GM21737 (cell line): ENCODE results near the gene TMEM247.

Source experiments
- ATAC-seq: cut with Tn5 transposase; IDR thresholded peaks from one replicate; pipeline ENCODE4 v1.9.1; 2021; ENCODE audit warnings: mild to moderate bottlenecking, moderate library complexity; ENCODE audit not compliant: unreplicated experiment

TMEM247 gene

GRCh38 chr2:46488389-46488788 is 9.0 kb downstream of the TMEM247 start:
- no peak for ATAC-seq

DNA sequence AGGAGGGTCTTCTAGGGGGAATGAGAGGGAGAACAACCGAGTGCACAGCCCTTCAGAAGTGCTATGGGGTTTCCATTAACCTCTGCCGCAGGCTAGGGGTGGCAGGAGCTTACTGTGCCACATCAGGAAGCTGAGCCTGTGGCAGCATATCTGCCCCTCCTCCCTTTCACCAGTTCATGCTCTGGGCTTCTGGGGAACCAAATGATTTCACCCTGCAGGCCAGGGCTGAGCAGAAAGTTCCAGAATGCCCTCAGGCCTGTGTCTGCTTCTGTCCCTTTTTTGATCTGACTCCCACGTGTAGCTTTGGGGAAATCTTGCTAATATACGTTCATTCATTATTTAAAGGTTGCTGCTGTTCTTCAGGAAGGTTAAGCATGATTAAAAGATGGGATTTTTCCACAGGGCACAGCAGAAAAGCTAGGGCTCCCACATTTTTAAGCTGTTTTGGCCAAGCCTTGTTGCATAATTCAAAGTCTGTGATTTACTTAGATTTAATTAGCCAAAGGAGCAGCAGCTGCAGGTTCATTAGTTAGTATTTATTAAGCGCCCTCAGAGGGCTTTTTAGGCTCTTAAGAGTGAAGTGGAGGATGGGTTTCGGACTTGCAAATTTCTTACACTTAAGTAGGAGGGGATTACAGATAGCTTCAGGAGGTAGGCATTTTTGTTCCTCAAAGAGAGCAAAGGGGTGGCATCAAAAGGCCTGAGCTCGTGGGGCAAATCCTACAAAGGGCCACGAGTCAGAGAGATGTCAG is 10.2 kb downstream of the TMEM247 start:
- ATAC-seq = no peak

- peak; percentile 56 for ATAC-seq
Measured at GRCh38 chr2:46490521-46491141, 11.3 kb downstream of the TMEM247 start.

DNA sequence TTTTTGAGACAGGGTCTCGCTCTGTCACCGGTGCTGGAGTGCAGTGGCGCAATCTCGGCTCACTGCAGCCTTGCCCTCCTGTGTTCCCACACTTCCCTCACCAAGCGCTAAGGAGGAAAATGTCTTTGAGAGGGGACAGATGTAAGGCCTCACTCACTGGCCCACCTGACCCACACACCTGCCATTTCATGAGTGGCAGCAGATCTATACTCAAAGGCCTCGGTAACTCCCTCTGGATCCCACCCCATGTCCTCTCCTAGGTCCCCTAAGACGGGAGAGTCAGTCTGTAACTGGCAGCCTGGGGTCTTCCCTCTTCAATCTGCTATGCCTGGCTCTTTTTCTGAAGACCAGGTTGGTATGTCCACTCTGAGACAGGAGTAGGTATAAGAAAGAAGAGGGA is 12.9 kb downstream of the TMEM247 start:
- no peak for ATAC-seq

- ATAC-seq = peak; percentile 66
Measured at GRCh38 chr2:46493241-46493970, 14.0 kb downstream of the TMEM247 start.

- no peak for ATAC-seq
Measured at GRCh38 chr2:46493971-46494250, 14.5 kb downstream of the TMEM247 start.

DNA sequence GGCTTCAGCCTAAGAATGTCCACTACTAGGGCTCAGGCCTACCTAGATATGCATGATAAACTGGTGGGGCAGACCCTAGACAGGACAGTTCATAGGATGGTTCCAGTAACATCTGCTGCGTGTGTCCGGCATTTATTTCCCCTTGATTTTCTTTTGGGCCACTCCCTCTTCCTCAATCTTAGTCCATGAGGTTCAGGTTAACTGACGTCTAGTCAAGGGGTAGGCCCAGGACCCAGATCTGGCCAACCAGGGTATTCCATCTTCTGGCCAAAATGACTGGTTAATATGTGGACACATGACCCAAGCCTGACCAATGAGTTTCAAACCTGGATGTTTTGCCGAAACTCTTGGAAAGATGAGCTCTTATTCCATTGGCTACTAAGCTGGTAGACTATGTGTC is 15.2 kb downstream of the TMEM247 start:
- no peak for ATAC-seq

DNA sequence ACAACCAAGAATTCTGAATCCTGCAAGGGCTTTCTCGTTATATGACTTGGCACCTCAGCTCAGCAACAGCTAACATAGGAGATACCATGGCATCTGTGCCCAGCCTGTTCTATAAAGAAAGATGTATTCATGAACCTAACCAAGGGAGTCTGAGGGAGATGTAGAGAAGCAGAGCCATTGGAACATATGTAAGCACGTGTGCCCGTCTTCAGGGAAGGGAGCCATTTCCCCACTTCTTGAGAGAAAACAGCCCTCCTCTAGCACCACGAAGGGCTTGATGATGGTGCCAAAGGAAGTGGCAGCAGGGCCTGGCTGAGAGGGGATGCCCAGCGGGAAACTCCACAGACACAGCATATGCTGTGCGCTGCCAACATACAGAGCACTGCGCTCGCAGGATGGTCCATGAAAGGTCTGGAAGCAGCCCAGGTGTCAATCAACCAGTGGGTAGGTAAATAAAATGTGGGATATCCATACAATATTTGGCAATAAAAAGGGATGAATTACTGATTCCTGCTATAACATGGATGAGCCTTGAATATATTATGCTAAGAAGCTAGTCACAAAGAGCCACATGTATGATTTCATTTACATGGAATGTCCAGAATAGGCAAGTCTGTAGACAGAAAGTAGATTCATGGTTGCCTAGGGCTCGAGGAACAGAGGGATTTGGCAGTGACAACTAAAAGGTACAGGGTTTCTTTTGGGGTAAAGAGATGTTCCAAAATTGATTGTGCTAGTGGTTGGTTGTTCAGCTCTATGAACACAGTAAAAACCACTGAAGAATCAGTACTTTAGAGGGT is 16.1 kb downstream of the TMEM247 start:
- no peak for ATAC-seq

GRCh38 chr2:46497766-46498165 is 18.4 kb downstream of the TMEM247 start:
- ATAC-seq = no peak

DNA sequence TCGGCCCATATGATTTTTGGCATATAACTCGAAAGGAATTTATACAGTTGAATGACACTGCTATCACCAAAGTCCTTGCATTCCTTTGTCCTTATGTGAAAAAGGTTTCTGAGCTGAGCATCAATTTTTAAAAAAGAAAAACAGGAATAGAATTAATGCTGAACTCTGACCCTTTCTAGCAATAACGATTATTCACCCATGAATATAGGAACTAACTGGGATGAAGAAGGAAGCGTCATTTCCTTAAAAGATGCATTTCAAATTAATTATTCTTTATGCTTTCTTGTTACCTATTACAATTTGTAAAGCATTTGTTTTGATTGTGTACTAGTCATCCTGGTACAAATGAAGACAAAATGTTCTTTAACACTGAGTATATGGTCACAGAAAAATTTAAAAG is 19.3 kb downstream of the TMEM247 start:
- ATAC-seq = no peak

DNA sequence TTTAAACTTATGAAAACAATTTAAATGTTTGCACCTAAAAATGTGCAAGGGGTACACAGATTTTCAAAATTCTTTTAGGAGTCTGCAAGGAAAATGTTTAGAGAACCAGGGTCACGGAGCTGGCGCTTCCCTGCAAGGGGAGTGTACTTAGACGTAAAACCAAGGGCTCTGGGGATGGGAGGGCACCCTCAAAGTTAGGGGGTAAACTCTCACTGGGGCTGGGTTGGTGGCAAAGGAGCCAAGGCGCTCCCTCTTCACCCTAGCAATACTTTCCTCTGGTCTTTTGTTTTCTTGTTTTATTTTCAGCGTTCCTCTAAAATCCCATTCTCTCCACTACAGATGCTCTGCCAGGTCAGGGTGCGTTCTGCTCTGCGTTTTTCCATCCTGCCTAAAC is 20.0 kb downstream of the TMEM247 start:
- ATAC-seq = no peak

- no peak for ATAC-seq
Measured at GRCh38 chr2:46500801-46501200, 21.4 kb downstream of the TMEM247 start.

DNA sequence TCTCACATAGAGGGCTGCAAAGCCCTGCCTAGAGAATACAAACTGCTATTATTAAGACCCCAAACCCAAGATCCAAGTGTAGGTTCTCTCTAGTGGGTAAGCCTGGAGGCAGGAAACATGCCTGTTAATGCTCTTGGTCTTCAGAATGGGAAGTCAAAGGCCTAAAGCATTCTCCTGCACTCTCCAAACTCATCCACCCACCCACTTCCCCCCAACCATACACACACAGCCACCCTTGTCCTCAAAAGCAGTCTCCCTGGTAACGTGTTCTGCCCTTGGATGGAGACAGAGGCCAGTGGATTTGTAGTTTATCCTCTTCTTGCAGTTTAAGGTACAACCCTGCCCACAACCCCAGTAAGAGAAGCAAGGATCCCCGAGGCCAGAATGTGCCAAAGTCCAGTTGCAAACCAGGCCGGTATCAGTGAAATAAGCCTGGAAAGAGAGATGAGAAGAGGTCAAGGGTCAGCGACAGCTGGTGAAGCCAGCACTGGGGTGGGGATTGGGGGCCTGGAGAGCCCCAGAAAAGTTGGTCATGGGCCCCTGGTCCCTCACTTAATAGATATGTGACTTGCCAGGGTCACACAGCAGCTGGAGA is 23.0 kb downstream of the TMEM247 start:
- no peak for ATAC-seq

DNA sequence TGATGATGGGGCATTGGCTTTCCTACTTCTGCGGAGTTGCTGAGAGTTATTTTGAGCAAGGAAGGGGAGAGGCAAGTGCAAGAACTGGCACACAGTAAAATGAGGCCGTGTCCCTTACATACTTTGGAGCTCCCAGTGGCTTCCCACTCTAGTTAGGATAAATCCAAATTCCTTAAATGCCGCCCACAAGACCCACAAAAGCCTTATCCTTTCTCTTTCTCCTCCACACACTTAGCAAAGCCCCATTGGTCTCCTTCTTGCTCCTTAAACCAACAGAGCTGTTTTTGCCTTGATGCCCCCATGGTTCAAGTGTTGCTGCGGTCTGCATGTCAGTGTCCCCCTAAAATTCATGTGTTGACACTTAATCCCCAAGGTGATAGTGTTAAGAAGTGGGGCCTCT is 24.3 kb downstream of the TMEM247 start:
- ATAC-seq = no peak

DNA sequence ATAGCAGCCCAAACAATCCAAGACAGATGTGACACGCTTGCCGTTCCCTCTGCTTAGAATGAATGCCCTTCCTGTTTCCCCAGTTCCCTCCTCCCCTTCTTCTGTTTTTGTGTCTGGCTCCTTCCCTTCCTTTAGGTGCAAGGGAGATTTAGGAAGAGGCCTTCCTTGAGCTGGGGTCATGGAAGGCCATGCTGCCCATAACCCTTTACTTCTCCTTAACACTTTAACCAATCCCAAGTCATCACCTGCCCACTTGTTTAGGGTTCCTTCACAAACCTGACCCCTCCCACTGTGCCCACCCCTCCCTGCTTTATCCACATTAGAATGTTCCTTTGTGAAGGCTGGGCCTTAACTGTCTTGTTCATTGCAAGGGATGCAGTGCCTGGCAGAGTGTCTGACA is 24.9 kb downstream of the TMEM247 start:
- no peak for ATAC-seq

DNA sequence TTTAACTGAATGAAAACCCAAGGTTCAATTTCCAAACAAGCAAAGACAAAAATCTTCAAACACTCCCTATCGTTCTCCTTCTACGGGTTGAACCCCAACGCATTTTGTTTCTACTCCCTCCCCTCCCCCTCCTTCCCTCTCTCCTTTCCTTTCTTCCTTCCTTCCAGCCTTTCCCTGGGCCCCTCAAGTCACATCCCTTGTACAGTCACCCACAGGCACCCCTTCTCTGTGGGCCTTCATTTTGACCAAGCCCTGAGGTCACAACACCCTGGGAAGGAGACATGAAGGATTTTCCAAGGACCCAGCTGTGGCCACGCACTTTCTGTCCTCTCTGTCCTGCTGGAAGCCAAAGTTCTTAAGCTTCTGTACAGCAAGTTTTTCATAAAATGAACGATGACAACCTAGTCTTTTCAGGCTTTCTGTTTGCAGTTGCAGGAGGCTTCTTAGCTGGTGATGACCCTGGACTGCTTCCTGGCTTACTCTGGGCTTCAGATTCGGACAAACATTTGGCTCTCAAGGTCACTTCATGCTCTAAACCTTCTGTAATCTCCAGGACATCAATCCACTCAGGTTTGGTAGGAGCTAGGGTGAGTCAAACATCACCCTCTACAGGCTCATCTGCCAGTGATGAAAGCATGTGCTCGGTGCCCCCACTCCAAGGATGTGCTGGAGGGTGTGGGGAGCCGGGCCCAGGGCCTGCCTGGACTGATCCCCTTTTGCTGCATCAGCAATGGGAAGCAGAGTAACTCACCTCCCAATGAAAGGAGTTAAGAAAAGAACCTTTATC is 25.5 kb downstream of the TMEM247 start:
- no peak for ATAC-seq

GRCh38 chr2:46505472-46505783 is 26.1 kb downstream of the TMEM247 start:
- no peak for ATAC-seq

DNA sequence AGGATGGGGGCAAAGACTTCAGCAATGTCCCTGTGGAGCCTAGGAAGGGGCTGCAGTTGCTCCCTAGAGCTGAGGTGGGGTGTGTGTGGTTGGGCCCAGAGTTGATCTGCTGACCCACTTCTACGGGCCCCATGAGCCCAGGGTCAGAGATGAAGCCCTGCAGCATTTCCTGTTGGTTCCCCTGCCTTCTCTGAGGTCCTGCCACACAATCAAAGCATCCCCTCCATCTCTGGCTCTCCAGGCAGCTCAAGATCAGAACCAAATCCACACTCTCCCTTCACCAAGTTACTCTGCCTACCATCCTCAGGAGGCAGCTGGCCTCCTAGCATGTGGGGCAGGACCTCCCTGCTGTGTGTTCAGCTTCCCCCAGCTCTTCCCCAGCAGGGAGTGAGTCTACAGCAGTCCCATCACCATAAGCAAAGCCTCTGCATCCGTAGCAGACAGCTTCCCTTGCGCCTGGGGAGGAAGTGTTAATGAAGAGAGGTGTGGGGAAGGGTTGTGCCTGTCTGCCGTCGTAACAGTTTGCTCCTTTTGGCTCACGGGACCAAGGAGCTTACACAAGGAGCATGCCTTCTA is 26.9 kb downstream of the TMEM247 start:
- no peak for ATAC-seq

GRCh38 chr2:46508312-46508711 is 28.9 kb downstream of the TMEM247 start:
- no peak for ATAC-seq

DNA sequence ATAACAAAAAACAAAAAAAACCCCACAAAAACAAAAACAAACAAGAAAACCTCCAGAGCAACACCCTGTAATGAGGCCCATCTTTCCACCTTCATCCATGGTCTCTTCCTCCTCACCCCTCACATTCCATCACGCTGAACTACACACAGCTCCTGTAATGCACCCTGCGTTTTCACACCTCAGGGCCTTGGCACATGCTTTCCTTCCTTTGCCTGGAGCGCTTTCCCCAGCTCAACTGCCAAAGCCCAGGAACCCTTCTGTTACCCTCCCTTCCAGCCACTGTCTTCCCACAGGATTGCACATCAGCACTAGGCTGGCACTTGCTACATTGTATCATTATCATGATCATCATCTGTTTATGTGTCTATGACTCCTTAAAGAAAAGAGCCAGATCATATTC is 29.4 kb downstream of the TMEM247 start:
- no peak for ATAC-seq
